ENCODE measurements around the gene HS6ST3. TPM values are rescaled to one million over a fixed set of nuclear protein-coding genes. Genes with fewer than 3 reads are reported as not detected.

Gene HS6ST3
- total and polyA plus RNA-seq, 2 of the 13 experiments (the other 11 are each of a cell fraction or from before 2014, with no cell fraction given) = not detected

GRCh38 chr13:96346921-96347320, 257.0 kb downstream of the HS6ST3 start:
- FAIRE-seq (no peak), ATAC-seq (no peak), DNase-seq (ENCODE audit: low spot score) (no peak)
- 0% methylated on average over 1 of the region's 4 CpGs for WGBS (ENCODE audit: low lambda C conversion rate)
- no peaks in the 10 kb centered on the region for H4K20me1 ChIP-seq (ENCODE audit: insufficient read depth, low read length)
- CTCF ChIA-PET (ENCODE audit: low intra/inter-chr PET ratio, low total read pairs) = no interaction called here
- no peak overlapping the region for H2AFZ ChIP-seq (ENCODE audit: low read length)
- H3K9ac ChIP-seq (ENCODE audit: insufficient read depth, low read depth, low read length) = no peak overlapping the region
- no peak overlapping the region for H3K27ac ChIP-seq (ENCODE audit: extremely low read length, insufficient read depth, low read length)
- H3K79me2 ChIP-seq (ENCODE audit: insufficient read depth, low read length) = no peaks in the 10 kb centered on the region
- POLR2A ChIA-PET = no interaction called here
- no peaks in the 10 kb centered on the region for H3K27me3 ChIP-seq (ENCODE audit: control insufficient read depth in 1 of 2, insufficient read depth in 2 of 2, low read length in 2 of 2)
- TF ChIP-seq CBX5 (CRISPR knock-in tag; IDR thresholded peaks at IDR 0.05; ENCODE audit: borderline replicate concordance) (no peak), SOX6 (IDR thresholded peaks at IDR 0.05) (no peak), SOX6 (CRISPR knock-in tag; IDR thresholded peaks at IDR 0.05) (no peak), RAD51 (IDR thresholded peaks at IDR 0.05; ENCODE audit: borderline replicate concordance) (no peak), ZNF543 (CRISPR knock-in tag; IDR thresholded peaks at IDR 0.05) (no peak), KDM1A (CRISPR knock-in tag; IDR thresholded peaks at IDR 0.05) (no peak), ARNTL (CRISPR knock-in tag; IDR thresholded peaks at IDR 0.05) (no peak), CENPT (CRISPR knock-in tag; IDR thresholded peaks at IDR 0.05; ENCODE audit: low read depth) (no peak), HMGA1 (CRISPR knock-in tag; conservative IDR thresholded peaks at IDR 0.05) (no peak), ZNF883 (CRISPR knock-in tag; IDR thresholded peaks at IDR 0.05; ENCODE audit: not compliant biosample characterization) (no peak), ZBTB39 (CRISPR knock-in tag; IDR thresholded peaks at IDR 0.05) (no peak), HNRNPH1 (optimal IDR thresholded peaks at IDR 0.05; ENCODE audit: low read depth, low read length) (no peak), ZBTB38 (CRISPR knock-in tag; IDR thresholded peaks at IDR 0.05) (no peak)
- TF ChIP-seq, protein P1, sequence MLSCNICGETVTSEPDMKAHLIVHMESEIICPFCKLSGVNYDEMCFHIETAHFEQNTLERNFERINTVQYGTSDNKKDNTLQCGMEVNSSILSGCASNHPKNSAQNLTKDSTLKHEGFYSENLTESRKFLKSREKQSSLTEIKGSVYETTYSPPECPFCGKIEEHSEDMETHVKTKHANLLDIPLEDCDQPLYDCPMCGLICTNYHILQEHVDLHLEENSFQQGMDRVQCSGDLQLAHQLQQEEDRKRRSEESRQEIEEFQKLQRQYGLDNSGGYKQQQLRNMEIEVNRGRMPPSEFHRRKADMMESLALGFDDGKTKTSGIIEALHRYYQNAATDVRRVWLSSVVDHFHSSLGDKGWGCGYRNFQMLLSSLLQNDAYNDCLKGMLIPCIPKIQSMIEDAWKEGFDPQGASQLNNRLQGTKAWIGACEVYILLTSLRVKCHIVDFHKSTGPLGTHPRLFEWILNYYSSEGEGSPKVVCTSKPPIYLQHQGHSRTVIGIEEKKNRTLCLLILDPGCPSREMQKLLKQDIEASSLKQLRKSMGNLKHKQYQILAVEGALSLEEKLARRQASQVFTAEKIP (CRISPR knock-in tag; IDR thresholded peaks at IDR 0.05; ENCODE audit: borderline replicate concordance) = no peak
- TF ChIP-seq, protein P2, sequence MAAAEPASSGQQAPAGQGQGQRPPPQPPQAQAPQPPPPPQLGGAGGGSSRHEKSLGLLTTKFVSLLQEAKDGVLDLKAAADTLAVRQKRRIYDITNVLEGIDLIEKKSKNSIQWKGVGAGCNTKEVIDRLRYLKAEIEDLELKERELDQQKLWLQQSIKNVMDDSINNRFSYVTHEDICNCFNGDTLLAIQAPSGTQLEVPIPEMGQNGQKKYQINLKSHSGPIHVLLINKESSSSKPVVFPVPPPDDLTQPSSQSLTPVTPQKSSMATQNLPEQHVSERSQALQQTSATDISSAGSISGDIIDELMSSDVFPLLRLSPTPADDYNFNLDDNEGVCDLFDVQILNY (CRISPR knock-in tag; conservative IDR thresholded peaks at IDR 0.05) = no peak
- TF ChIP-seq, protein P3, sequence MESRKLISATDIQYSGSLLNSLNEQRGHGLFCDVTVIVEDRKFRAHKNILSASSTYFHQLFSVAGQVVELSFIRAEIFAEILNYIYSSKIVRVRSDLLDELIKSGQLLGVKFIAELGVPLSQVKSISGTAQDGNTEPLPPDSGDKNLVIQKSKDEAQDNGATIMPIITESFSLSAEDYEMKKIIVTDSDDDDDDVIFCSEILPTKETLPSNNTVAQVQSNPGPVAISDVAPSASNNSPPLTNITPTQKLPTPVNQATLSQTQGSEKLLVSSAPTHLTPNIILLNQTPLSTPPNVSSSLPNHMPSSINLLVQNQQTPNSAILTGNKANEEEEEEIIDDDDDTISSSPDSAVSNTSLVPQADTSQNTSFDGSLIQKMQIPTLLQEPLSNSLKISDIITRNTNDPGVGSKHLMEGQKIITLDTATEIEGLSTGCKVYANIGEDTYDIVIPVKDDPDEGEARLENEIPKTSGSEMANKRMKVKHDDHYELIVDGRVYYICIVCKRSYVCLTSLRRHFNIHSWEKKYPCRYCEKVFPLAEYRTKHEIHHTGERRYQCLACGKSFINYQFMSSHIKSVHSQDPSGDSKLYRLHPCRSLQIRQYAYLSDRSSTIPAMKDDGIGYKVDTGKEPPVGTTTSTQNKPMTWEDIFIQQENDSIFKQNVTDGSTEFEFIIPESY (CRISPR knock-in tag; IDR thresholded peaks at IDR 0.05) = no peak
- H3K9me3 ChIP-seq (ENCODE audit: low read length) = no peaks in the 10 kb centered on the region
- in situ Hi-C loops (cut with HindIII; ENCODE audit: extremely low pct_ligation_motif_present, low pct_unique_long_range_greater_than_20kb) (no loop called here), intact Hi-C loops (cut with micrococcal nuclease; ENCODE audit: unreplicated experiment) (no loop called here)
- no peaks in the 10 kb centered on the region for H3K36me3 ChIP-seq (replicated peaks in 1 of 2; ENCODE audit: control insufficient read depth in 1 of 2, insufficient read depth in 2 of 2, low read length in 2 of 2)
- no peak overlapping the region for H3K4me2 ChIP-seq (ENCODE audit: low read depth, low read length)
- no TSS peak for BruUV-seq (replicated peaks)
- no peak overlapping the region for H3K4me3 ChIP-seq (replicated peaks in 1 of 3; ENCODE audit: insufficient read depth in 1 of 3, low read depth in 2 of 3, low read length in 3 of 3)
- no peaks in the 10 kb centered on the region for H3K4me1 ChIP-seq (ENCODE audit: insufficient read depth, low read length)
